ENCODE results near the gene HNRNPU.

The HNRNPU gene

DNA sequence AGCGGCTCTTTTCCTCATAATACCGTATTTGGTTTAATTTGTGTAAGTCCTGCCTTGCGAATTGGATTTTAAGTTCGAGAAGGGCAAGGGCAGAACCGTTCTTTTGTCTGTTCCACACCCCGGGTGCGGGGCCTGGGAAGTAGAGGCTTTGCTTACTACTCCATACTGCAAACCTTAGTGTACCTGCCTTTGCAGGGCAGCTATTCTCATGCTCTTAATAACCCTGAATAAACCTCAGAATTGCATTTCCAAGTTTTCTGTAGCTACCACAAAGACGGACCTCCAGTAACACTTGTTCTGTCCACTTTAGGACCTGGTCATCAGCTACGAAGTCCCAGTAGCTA lies 657 bp upstream of the HNRNPU start (continued):
- TF ChIP-seq, protein P1, sequence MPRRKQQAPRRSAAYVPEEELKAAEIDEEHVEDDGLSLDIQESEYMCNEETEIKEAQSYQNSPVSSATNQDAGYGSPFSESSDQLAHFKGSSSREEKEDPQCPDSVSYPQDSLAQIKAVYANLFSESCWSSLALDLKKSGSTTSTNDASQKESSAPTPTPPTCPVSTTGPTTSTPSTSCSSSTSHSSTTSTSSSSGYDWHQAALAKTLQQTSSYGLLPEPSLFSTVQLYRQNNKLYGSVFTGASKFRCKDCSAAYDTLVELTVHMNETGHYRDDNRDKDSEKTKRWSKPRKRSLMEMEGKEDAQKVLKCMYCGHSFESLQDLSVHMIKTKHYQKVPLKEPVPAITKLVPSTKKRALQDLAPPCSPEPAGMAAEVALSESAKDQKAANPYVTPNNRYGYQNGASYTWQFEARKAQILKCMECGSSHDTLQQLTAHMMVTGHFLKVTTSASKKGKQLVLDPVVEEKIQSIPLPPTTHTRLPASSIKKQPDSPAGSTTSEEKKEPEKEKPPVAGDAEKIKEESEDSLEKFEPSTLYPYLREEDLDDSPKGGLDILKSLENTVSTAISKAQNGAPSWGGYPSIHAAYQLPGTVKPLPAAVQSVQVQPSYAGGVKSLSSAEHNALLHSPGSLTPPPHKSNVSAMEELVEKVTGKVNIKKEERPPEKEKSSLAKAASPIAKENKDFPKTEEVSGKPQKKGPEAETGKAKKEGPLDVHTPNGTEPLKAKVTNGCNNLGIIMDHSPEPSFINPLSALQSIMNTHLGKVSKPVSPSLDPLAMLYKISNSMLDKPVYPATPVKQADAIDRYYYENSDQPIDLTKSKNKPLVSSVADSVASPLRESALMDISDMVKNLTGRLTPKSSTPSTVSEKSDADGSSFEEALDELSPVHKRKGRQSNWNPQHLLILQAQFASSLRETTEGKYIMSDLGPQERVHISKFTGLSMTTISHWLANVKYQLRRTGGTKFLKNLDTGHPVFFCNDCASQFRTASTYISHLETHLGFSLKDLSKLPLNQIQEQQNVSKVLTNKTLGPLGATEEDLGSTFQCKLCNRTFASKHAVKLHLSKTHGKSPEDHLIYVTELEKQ (tag by site-specific recombination; IDR thresholded peaks at IDR 0.05; ENCODE audit: borderline replicate concordance): no peak
- TF ChIP-seq, protein P2, sequence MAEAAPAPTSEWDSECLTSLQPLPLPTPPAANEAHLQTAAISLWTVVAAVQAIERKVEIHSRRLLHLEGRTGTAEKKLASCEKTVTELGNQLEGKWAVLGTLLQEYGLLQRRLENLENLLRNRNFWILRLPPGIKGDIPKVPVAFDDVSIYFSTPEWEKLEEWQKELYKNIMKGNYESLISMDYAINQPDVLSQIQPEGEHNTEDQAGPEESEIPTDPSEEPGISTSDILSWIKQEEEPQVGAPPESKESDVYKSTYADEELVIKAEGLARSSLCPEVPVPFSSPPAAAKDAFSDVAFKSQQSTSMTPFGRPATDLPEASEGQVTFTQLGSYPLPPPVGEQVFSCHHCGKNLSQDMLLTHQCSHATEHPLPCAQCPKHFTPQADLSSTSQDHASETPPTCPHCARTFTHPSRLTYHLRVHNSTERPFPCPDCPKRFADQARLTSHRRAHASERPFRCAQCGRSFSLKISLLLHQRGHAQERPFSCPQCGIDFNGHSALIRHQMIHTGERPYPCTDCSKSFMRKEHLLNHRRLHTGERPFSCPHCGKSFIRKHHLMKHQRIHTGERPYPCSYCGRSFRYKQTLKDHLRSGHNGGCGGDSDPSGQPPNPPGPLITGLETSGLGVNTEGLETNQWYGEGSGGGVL (tag by site-specific recombination; IDR thresholded peaks at IDR 0.05): no peak
- TF ChIP-seq GLI2 (tag by site-specific recombination; IDR thresholded peaks at IDR 0.05; ENCODE audit: borderline replicate concordance, low read depth): 0 out of 2 replicates have a peak, but pooled peaks have one; percentile 1
- no peak for TF ChIP-seq SP7 (tag by site-specific recombination; IDR thresholded peaks at IDR 0.05)
- no peak for TF ChIP-seq ZNF121 (tag by site-specific recombination; IDR thresholded peaks at IDR 0.05)
- no peak for TF ChIP-seq ZBTB48 (tag by site-specific recombination; IDR thresholded peaks at IDR 0.05)
- TF ChIP-seq ZNF426 (tag by site-specific recombination; IDR thresholded peaks at IDR 0.05): no peak
- no peak for TF ChIP-seq MZF1 (tag by site-specific recombination; IDR thresholded peaks at IDR 0.05; ENCODE audit: borderline replicate concordance)
- TF ChIP-seq, protein P3, sequence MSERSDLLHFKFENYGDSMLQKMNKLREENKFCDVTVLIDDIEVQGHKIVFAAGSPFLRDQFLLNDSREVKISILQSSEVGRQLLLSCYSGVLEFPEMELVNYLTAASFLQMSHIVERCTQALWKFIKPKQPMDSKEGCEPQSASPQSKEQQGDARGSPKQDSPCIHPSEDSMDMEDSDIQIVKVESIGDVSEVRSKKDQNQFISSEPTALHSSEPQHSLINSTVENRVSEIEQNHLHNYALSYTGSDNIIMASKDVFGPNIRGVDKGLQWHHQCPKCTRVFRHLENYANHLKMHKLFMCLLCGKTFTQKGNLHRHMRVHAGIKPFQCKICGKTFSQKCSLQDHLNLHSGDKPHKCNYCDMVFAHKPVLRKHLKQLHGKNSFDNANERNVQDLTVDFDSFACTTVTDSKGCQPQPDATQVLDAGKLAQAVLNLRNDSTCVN (tag by site-specific recombination; optimal IDR thresholded peaks at IDR 0.05): no peak
- TF ChIP-seq ZNF571 (tag by site-specific recombination; IDR thresholded peaks at IDR 0.05): no peak
- TF ChIP-seq ZNF747 (tag by site-specific recombination; IDR thresholded peaks at IDR 0.05): no peak
- TF ChIP-seq ZNF433 (tag by site-specific recombination; IDR thresholded peaks at IDR 0.05; ENCODE audit: low read depth): 0 out of 2 replicates have a peak, but pooled peaks have one; percentile 4
- TF ChIP-seq MYNN (tag by site-specific recombination; IDR thresholded peaks at IDR 0.05; ENCODE audit: borderline replicate concordance): no peak
- TF ChIP-seq, protein P4, sequence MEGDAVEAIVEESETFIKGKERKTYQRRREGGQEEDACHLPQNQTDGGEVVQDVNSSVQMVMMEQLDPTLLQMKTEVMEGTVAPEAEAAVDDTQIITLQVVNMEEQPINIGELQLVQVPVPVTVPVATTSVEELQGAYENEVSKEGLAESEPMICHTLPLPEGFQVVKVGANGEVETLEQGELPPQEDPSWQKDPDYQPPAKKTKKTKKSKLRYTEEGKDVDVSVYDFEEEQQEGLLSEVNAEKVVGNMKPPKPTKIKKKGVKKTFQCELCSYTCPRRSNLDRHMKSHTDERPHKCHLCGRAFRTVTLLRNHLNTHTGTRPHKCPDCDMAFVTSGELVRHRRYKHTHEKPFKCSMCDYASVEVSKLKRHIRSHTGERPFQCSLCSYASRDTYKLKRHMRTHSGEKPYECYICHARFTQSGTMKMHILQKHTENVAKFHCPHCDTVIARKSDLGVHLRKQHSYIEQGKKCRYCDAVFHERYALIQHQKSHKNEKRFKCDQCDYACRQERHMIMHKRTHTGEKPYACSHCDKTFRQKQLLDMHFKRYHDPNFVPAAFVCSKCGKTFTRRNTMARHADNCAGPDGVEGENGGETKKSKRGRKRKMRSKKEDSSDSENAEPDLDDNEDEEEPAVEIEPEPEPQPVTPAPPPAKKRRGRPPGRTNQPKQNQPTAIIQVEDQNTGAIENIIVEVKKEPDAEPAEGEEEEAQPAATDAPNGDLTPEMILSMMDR (tag by site-specific recombination; IDR thresholded peaks at IDR 0.05): no peak
- TF ChIP-seq ZNF24 (tag by site-specific recombination; IDR thresholded peaks at IDR 0.05): 0 out of 2 replicates have a peak, but pooled peaks have one; percentile 6
- TF ChIP-seq ZNF2 (tag by site-specific recombination; IDR thresholded peaks at IDR 0.05): no peak
- peak; percentile 46; the same call in 1 of the 2 replicates for TF ChIP-seq ZSCAN16 (tag by site-specific recombination; IDR thresholded peaks at IDR 0.05)
- peak; percentile 30; the same call in 1 of the 2 replicates for TF ChIP-seq ZNF660 (tag by site-specific recombination; IDR thresholded peaks at IDR 0.05)
- no peak for TF ChIP-seq ZNF112 (tag by site-specific recombination; IDR thresholded peaks at IDR 0.05)
- TF ChIP-seq, protein P5, sequence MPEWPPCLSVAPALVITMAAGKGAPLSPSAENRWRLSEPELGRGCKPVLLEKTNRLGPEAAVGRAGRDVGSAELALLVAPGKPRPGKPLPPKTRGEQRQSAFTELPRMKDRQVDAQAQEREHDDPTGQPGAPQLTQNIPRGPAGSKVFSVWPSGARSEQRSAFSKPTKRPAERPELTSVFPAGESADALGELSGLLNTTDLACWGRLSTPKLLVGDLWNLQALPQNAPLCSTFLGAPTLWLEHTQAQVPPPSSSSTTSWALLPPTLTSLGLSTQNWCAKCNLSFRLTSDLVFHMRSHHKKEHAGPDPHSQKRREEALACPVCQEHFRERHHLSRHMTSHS (tag by site-specific recombination; IDR thresholded peaks at IDR 0.05): no peak
- no peak for TF ChIP-seq ZNF350 (tag by site-specific recombination; IDR thresholded peaks at IDR 0.05)
- TF ChIP-seq, protein P6, sequence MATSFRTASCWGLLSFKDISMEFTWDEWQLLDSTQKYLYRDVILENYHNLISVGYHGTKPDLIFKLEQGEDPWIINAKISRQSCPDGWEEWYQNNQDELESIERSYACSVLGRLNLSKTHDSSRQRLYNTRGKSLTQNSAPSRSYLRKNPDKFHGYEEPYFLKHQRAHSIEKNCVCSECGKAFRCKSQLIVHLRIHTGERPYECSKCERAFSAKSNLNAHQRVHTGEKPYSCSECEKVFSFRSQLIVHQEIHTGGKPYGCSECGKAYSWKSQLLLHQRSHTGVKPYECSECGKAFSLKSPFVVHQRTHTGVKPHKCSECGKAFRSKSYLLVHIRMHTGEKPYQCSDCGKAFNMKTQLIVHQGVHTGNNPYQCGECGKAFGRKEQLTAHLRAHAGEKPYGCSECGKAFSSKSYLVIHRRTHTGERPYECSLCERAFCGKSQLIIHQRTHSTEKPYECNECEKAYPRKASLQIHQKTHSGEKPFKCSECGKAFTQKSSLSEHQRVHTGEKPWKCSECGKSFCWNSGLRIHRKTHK (tag by site-specific recombination; IDR thresholded peaks at IDR 0.05): no peak
- no peak for TF ChIP-seq ZNF596 (tag by site-specific recombination; IDR thresholded peaks at IDR 0.05)
- no peak for TF ChIP-seq ZNF837 (tag by site-specific recombination; IDR thresholded peaks at IDR 0.05)
- TF ChIP-seq, protein P7, sequence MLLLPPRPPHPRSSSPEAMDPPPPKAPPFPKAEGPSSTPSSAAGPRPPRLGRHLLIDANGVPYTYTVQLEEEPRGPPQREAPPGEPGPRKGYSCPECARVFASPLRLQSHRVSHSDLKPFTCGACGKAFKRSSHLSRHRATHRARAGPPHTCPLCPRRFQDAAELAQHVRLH (tag by site-specific recombination; IDR thresholded peaks at IDR 0.05): no peak
- no peak for TF ChIP-seq ZXDB (tag by site-specific recombination; IDR thresholded peaks at IDR 0.05)
- no peak for TF ChIP-seq RBAK (tag by site-specific recombination; IDR thresholded peaks at IDR 0.05)
- no peak for TF ChIP-seq ZFP3 (tag by site-specific recombination; IDR thresholded peaks at IDR 0.05; ENCODE audit: low read depth)
- no peak for TF ChIP-seq ZNF514 (tag by site-specific recombination; IDR thresholded peaks at IDR 0.05)
- no peak; the same call in 1 of the 2 replicates for TF ChIP-seq ZNF302 (tag by site-specific recombination; IDR thresholded peaks at IDR 0.05; ENCODE audit: low read depth)
- TF ChIP-seq ZNF664 (tag by site-specific recombination; IDR thresholded peaks at IDR 0.05): 0 out of 2 replicates have a peak, but pooled peaks have one; percentile 4
